NB4 (cell line): ENCODE results near the gene ZNF316.

Experiments
- DNase-seq: peaks from one replicate; pipeline ENCODE4 v3.0.0; 2010; ENCODE audit warnings: low read depth
- H3K4me3 ChIP-seq: one replicate; pipeline ENCODE4 v1.5.1; 2011; ENCODE audit warnings: mild to moderate bottlenecking, low read depth, low read length, moderate library complexity
- CTCF ChIP-seq: IDR thresholded peaks from one replicate; pipeline ENCODE4 v1.5.1; 2012; ENCODE audit warnings: low read depth, low read length
- MAX ChIP-seq: IDR thresholded peaks from 2 replicates; pipeline ENCODE4 v1.6.1; 2011; ENCODE audit warnings: low read depth, low read length
- MYC ChIP-seq: IDR thresholded peaks from 2 replicates; pipeline ENCODE4 v1.6.1; 2011; ENCODE audit warnings: low read depth, low read length
- POLR2A ChIP-seq: IDR thresholded peaks from 2 replicates; pipeline ENCODE4 v1.6.1; 2011; ENCODE audit warnings: mild to moderate bottlenecking; ENCODE audit not compliant: insufficient read length; ENCODE audit errors: extremely low read depth

Gene ZNF316

GRCh38 chr7:6636741-6637543 is at the start of gene ZNF316:
ZNF316 (plus strand) TSS chr7:6637318; CDS start chr7:6642410, 5,092 bp downstream.
- TF ChIP-seq MYC: peak; percentile 48; the same call in 1 of the 2 replicates
- TF ChIP-seq MAX: peak; percentile 52; the same call in 1 of the 2 replicates
- TF ChIP-seq POLR2A: no peak
- DNase-seq: peak; percentile 65
- H3K4me3 ChIP-seq: peak within 1 kb of the TSS; percentile 70

GRCh38 chr7:6588566-6588965 is 48.6 kb upstream of the ZNF316 start:
- DNase-seq: no peak
- TF ChIP-seq CTCF (no peak), POLR2A (no peak)
- H3K4me3 ChIP-seq: no peak overlapping the region

- no peak overlapping the region for H3K4me3 ChIP-seq
- no peak for DNase-seq
- TF ChIP-seq CTCF (no peak), MYC (no peak), MAX (no peak), POLR2A (no peak)
Observed at GRCh38 chr7:6589151-6589828, 47.8 kb upstream of the ZNF316 start.

GRCh38 chr7:6589829-6590644 is 47.1 kb upstream of the ZNF316 start, which contains the start of gene INTS15:
INTS15 (plus strand) TSS chr7:6590021; CDS start chr7:6590284, 263 bp downstream.
- TF ChIP-seq MYC (peak; percentile 36), CTCF (peak; percentile 56), POLR2A (peak; percentile 82), MAX (peak; percentile 64)
- DNase-seq: peak; percentile 89
- H3K4me3 ChIP-seq: peak within 1 kb of the TSS; percentile 89

GRCh38 chr7:6590645-6591110 is 46.4 kb upstream of the ZNF316 start:
- TF ChIP-seq CTCF: no peak
- TF ChIP-seq MAX: no peak
- no peak for TF ChIP-seq MYC
- no peak for TF ChIP-seq POLR2A
- H3K4me3 ChIP-seq: peak overlapping the region; percentile 89
- DNase-seq: no peak
